ENCODE measurements around the gene FOLR2. TPM values are rescaled to one million over a fixed set of nuclear protein-coding genes. Genes with fewer than 3 reads are reported as not detected.

FOLR2 gene
- total RNA-seq, 1 experiment from 2014 or later = not detected

- no peak for ATAC-seq
- H3K9ac ChIP-seq (ENCODE audit: low read length) = no peak overlapping the region
- no peak overlapping the region for H2AFZ ChIP-seq (ENCODE audit: low read depth, low read length, poor library complexity, severe bottlenecking)
- peaks cover 9 to 22% of the 10 kb centered on the region in 2 experiments; a peak in 3 of 4 replicates for H3K36me3 ChIP-seq (ENCODE audit: control insufficient read depth in 1 of 2, insufficient read depth in 2 of 2, low read length in 2 of 2)
- no peaks in the 10 kb centered on the region for H3K27me3 ChIP-seq (ENCODE audit: insufficient read depth, low read length)
- BruUV-seq (replicated peaks) = no TSS peak
- intact Hi-C loops (cut with micrococcal nuclease) = loop anchor here (10.0 kb wide), 1 partner anchor 206 kb away; the partner anchor contains the start of gene CLPB
- H4K20me1 ChIP-seq (ENCODE audit: insufficient read depth) = no peaks in the 10 kb centered on the region
- no peaks in the 10 kb centered on the region for H3K9me3 ChIP-seq (ENCODE audit: control insufficient read depth in 1 of 2, insufficient read depth in 1 of 2, low read depth in 1 of 2, low read length in 2 of 2)
- peaks cover 9 to 22% of the 10 kb centered on the region in 2 experiments; a peak in 3 of 4 replicates for H3K4me1 ChIP-seq (ENCODE audit: control insufficient read depth in 1 of 2, insufficient read depth in 2 of 2, low read length in 2 of 2)
- CTCF ChIA-PET = interaction anchor here (1.0 kb wide), 1 partner anchor 9 kb away, joined by 5 read pairs; no protein-coding TSS in a partner anchor
- H3K79me2 ChIP-seq (ENCODE audit: insufficient read depth, low read length) = peaks cover 10% of the 10 kb centered on the region; the same call in 1 of the 2 replicates
- H3K27ac ChIP-seq (ENCODE audit: low read depth, low read length) = no peak overlapping the region
- no peaks in the 10 kb centered on the region for H3K9me2 ChIP-seq (ENCODE audit: insufficient read depth)
- no peak overlapping the region for H3K4me3 ChIP-seq (replicated peaks in 1 of 2; ENCODE audit: low read depth in 1 of 2, low read length in 2 of 2)
- POLR2A ChIA-PET = no interaction called here
- no peak for TF ChIP-seq RAD21 (IDR thresholded peaks at IDR 0.05; ENCODE audit: low read depth)
- no peak for TF ChIP-seq ZFX (IDR thresholded peaks at IDR 0.05)
- TF ChIP-seq CBX3 (IDR thresholded peaks at IDR 0.05; ENCODE audit: low read depth) = no peak
- no peak for TF ChIP-seq EZH2phosphoT487 (IDR thresholded peaks at IDR 0.05; ENCODE audit: borderline replicate concordance)
- TF ChIP-seq POLR2AphosphoS5 (IDR thresholded peaks at IDR 0.05; ENCODE audit: low read depth, low read length) = no peak
- no peak for TF ChIP-seq POLR2A (IDR thresholded peaks at IDR 0.05; ENCODE audit: borderline replicate concordance, extremely low read depth, insufficient read depth, insufficient read length)
- no peak for TF ChIP-seq EGR1 (IDR thresholded peaks at IDR 0.05; ENCODE audit: low read depth)
- no peak for TF ChIP-seq CEBPB (IDR thresholded peaks at IDR 0.05; ENCODE audit: low read depth)
- TF ChIP-seq YY1 (IDR thresholded peaks at IDR 0.05; ENCODE audit: extremely low read depth, insufficient replicate concordance, low read depth, low read length) = no peak
- no peak for TF ChIP-seq SP1 (IDR thresholded peaks at IDR 0.05; ENCODE audit: low read depth)
- no peak for TF ChIP-seq ATF3 (IDR thresholded peaks at IDR 0.05)
- no peak for TF ChIP-seq TCF7L2 (IDR thresholded peaks at IDR 0.05; ENCODE audit: borderline replicate concordance, extremely low read depth, insufficient read depth, insufficient read length)
- no peak for TF ChIP-seq REST (IDR thresholded peaks at IDR 0.05; ENCODE audit: low read depth)
- TF ChIP-seq, protein P1, sequence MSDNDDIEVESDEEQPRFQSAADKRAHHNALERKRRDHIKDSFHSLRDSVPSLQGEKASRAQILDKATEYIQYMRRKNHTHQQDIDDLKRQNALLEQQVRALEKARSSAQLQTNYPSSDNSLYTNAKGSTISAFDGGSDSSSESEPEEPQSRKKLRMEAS (IDR thresholded peaks at IDR 0.05) = no peak
- no peak for TF ChIP-seq ZBTB33 (IDR thresholded peaks at IDR 0.05; ENCODE audit: extremely low read depth, insufficient replicate concordance, low read length)
- TF ChIP-seq SIN3A (IDR thresholded peaks at IDR 0.05; ENCODE audit: low read depth) = no peak
- RAD21 ChIA-PET (ENCODE audit: low non-redundant PET in 1 of 2, low total read pairs in 2 of 2, uncharacterized antibody in 2 of 2, unreplicated experiment in 2 of 2) = no interaction called here
- no peak overlapping the region for H3K4me2 ChIP-seq (ENCODE audit: low read length)
- DNase-seq (ENCODE audit: low read depth, low spot score) = no peak
Measured at GRCh38 chr11:72228844-72229231, 12.2 kb downstream of the FOLR2 start.
